Smooth muscle cell of the brain vasculature (primary cell): ENCODE results near the gene MT1A.

Experiments used
- DNase-seq: peaks from one replicate; pipeline ENCODE4 v3.0.0-alpha.2; 2012; ENCODE audit warnings: low read depth, low spot score

Gene MT1A

GRCh38 chr16:56679078-56679730 lies 40.7 kb downstream of the MT1A start:
- DNase-seq: no peak

GRCh38 chr16:56679818-56680217 lies 41.4 kb downstream of the MT1A start:
- DNase-seq: no peak

GRCh38 chr16:56681939-56682702 lies 43.7 kb downstream of the MT1A start, which contains the start of gene MT1X:
MT1X (plus strand) TSS chr16:56682470; CDS start chr16:56682541, 71 bp downstream.
- no peak for DNase-seq

- DNase-seq: no peak
Measured at GRCh38 chr16:56682703-56683397, 44.4 kb downstream of the MT1A start.

- DNase-seq: no peak
Measured at GRCh38 chr16:56683424-56684172, 45.1 kb downstream of the MT1A start.

- DNase-seq: no peak
Measured at GRCh38 chr16:56684256-56684925, 45.9 kb downstream of the MT1A start.

- DNase-seq: no peak
Measured at GRCh38 chr16:56684926-56685590, 46.6 kb downstream of the MT1A start.

GRCh38 chr16:56686758-56687157 lies 48.3 kb downstream of the MT1A start:
- no peak for DNase-seq

GRCh38 chr16:56688762-56689161 lies 50.3 kb downstream of the MT1A start:
- no peak for DNase-seq

GRCh38 chr16:56689171-56689570 lies 50.7 kb downstream of the MT1A start:
- no peak for DNase-seq
